Measurements from ENCODE around the gene CORIN.

- TF ChIP-seq ZFP30 (CRISPR knock-in tag; IDR thresholded peaks at IDR 0.05) (no peak), PPARA (CRISPR knock-in tag; IDR thresholded peaks at IDR 0.05; ENCODE audit: borderline replicate concordance) (no peak), ZNF8 (CRISPR knock-in tag; IDR thresholded peaks at IDR 0.05) (no peak), ARNTL (CRISPR knock-in tag; IDR thresholded peaks at IDR 0.05; ENCODE audit: borderline replicate concordance, low read depth) (no peak), CREB5 (CRISPR knock-in tag; IDR thresholded peaks at IDR 0.05; ENCODE audit: low read depth) (no peak), SNAI2 (CRISPR knock-in tag; IDR thresholded peaks at IDR 0.05) (no peak), ZC3H10 (CRISPR knock-in tag; IDR thresholded peaks at IDR 0.05) (no peak)
Measured at GRCh38 chr4:47856713-47857112, 18.8 kb upstream of the CORIN start.

All from SK-N-SH treated with all-trans-retinoic acid at 6 μM for 48 hours (cell line).